Testis (tissue), 2 donors: ENCODE measurements around the gene SH2D3C.

ENCODE experiments used
- POLR2A ChIP-seq: fragments of 450-650 bp; IDR thresholded peaks from one replicate; pipeline ENCODE4 v1.6.1; 2017; ENCODE audit warnings: antibody characterized with exemption, mild to moderate bottlenecking, moderate library complexity
- TF ChIP-seq, protein P1 (sequence below), 3 experiments: fragments of 450-650 bp in 2 of 3; fragments of 200-600 bp in 1 of 3; sonication (generic) in 1 of 3; IDR thresholded peaks; one replicate each; pipeline ENCODE4 v1.5.1; 2016 to 2019; ENCODE audit warnings: antibody characterized with exemption in 3 of 3, mild to moderate bottlenecking in 2 of 3, moderate library complexity in 1 of 3

DNA sequence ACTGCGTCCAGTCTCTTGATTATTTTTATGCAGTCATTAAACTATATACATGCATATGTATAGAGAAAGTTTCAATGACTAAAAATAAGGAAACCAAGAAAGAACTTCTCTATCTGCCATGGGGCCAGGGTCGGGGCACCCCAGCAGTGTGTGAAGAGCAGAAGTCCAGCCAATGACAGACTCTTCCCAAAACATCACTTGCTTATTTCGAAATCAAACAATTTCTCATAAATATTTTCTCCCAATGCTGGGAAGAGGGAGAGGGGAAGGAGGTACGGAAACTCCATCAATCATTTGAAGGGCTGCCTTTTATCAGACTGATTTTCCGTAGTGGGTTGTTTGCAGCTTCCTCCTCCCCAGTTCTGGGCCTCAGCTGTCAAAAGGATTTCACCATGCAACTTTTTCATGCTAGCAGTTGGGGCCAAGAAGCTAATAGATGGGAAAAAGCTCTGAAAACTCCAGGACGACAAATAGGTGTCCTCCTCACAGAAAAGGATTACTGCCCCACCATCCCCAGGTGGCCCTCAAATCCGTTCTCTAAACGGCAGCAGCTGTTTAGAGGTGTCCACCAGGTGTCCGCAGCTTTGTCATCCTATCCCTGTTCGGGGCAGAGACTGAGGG lies 23.6 kb upstream of the SH2D3C start:
- TF ChIP-seq, protein P1, sequence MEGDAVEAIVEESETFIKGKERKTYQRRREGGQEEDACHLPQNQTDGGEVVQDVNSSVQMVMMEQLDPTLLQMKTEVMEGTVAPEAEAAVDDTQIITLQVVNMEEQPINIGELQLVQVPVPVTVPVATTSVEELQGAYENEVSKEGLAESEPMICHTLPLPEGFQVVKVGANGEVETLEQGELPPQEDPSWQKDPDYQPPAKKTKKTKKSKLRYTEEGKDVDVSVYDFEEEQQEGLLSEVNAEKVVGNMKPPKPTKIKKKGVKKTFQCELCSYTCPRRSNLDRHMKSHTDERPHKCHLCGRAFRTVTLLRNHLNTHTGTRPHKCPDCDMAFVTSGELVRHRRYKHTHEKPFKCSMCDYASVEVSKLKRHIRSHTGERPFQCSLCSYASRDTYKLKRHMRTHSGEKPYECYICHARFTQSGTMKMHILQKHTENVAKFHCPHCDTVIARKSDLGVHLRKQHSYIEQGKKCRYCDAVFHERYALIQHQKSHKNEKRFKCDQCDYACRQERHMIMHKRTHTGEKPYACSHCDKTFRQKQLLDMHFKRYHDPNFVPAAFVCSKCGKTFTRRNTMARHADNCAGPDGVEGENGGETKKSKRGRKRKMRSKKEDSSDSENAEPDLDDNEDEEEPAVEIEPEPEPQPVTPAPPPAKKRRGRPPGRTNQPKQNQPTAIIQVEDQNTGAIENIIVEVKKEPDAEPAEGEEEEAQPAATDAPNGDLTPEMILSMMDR (IDR thresholded peaks at IDR 0.05) = no peak
- no peak for TF ChIP-seq POLR2A
